GM23338 (cell line): ENCODE results near the gene TMEM92. TPM values are rescaled to one million over a fixed set of nuclear protein-coding genes. Genes with fewer than 3 reads are reported as not detected.

ENCODE experiments used
- ATAC-seq: fragments of 200-7000 bp; cut with Tn5 transposase; 3 replicates; pipeline ENCODE4 v1.9.1; 2020
- DNase-seq: peaks from one replicate; pipeline ENCODE4 v3.0.0-alpha.2; 2015; ENCODE audit warnings: low spot score
- H2AFZ ChIP-seq: fragments of 200-600 bp; sonication (generic); 2 replicates; pipeline ENCODE4 v1.8.0; 2016; ENCODE audit warnings: antibody characterized with exemption, mild to moderate bottlenecking, moderate library complexity
- H3F3A ChIP-seq: fragments of 200-600 bp; sonication (generic); replicated peaks from 2 replicates; pipeline ENCODE4 v1.8.0; 2017; ENCODE audit warnings: antibody characterized with exemption, mixed run types, low read depth
- H3K27ac ChIP-seq: fragments of 200-600 bp; sonication (generic); 2 replicates; pipeline ENCODE4 v1.6.1; 2016; ENCODE audit warnings: low read depth
- H3K27me3 ChIP-seq: fragments of 200-600 bp; sonication (generic); 2 replicates; pipeline ENCODE4 v1.8.0; 2016; ENCODE audit warnings: mild to moderate bottlenecking, mixed run types, moderate library complexity; ENCODE audit not compliant: insufficient read depth
- H3K36me3 ChIP-seq: fragments of 200-600 bp; sonication (generic); 2 replicates; pipeline ENCODE4 v1.8.0; 2016; ENCODE audit warnings: mild to moderate bottlenecking; ENCODE audit not compliant: insufficient read depth
- H3K4me1 ChIP-seq: fragments of 200-600 bp; sonication (generic); 2 replicates; pipeline ENCODE4 v1.8.0; 2016; ENCODE audit warnings: mild to moderate bottlenecking, moderate library complexity; ENCODE audit not compliant: insufficient read depth
- H3K4me2 ChIP-seq: fragments of 200-600 bp; sonication (generic); 2 replicates; pipeline ENCODE4 v1.7.1; 2017; ENCODE audit warnings: mixed run types
- H3K4me3 ChIP-seq: fragments of 200-600 bp; sonication (generic); 2 replicates; pipeline ENCODE4 v1.6.1; 2016; ENCODE audit warnings: mixed run types
- H3K79me2 ChIP-seq: fragments of 200-600 bp; sonication (generic); replicated peaks from 2 replicates; pipeline ENCODE4 v1.8.0; 2017; ENCODE audit warnings: mild to moderate bottlenecking; ENCODE audit not compliant: insufficient read depth
- H3K9me2 ChIP-seq: fragments of 200-600 bp; sonication (generic); 2 replicates; pipeline ENCODE4 v1.8.0; 2017; ENCODE audit not compliant: insufficient read depth
- H4K20me1 ChIP-seq: fragments of 200-600 bp; sonication (generic); replicated peaks from 2 replicates; pipeline ENCODE4 v1.8.0; 2017; ENCODE audit warnings: mild to moderate bottlenecking; ENCODE audit not compliant: insufficient read depth
- H3K27ac Mint-ChIP-seq: 2 replicates; pipeline ENCODE4 v1.8.0; 2020; ENCODE audit warnings: inconsistent platforms, mild to moderate bottlenecking, moderate library complexity, mixed read lengths
- H3K27me3 Mint-ChIP-seq: 3 replicates; pipeline ENCODE4 v1.8.0; 2022; ENCODE audit warnings: low read depth, mild to moderate bottlenecking, moderate library complexity, mixed read lengths, inconsistent platforms; ENCODE audit not compliant: insufficient read depth, poor library complexity
- H3K36me3 Mint-ChIP-seq: 3 replicates; pipeline ENCODE4 v1.8.0; 2021; ENCODE audit warnings: low read depth, mild to moderate bottlenecking, inconsistent platforms, moderate library complexity, mixed read lengths
- H3K4me1 Mint-ChIP-seq: 3 replicates; pipeline ENCODE4 v1.8.0; 2020; ENCODE audit warnings: mild to moderate bottlenecking, inconsistent platforms, mixed read lengths
- H3K4me3 Mint-ChIP-seq: 3 replicates; pipeline ENCODE4 v1.8.0; 2021; ENCODE audit warnings: moderate library complexity, mild to moderate bottlenecking, inconsistent platforms, mixed read lengths
- H3K9me3 Mint-ChIP-seq: 3 replicates; pipeline ENCODE4 v1.8.0; 2020; ENCODE audit warnings: moderate library complexity, mild to moderate bottlenecking, inconsistent platforms, mixed read lengths
- CREB1 ChIP-seq: fragments of 250-450 bp; sonication (Bioruptor Pico); IDR thresholded peaks from 2 replicates; pipeline ENCODE4 v1.5.0; 2020; ENCODE audit warnings: low read depth, mild to moderate bottlenecking, moderate library complexity
- CTCF ChIP-seq, 2 experiments: fragments of 200-600 bp in 1 of 2; sonication (generic) in 1 of 2; conservative IDR thresholded peaks; 2 replicates each; pipeline versions ENCODE4 v1.5.1 to v1.6.1; 2016 to 2017; ENCODE audit warnings: antibody characterized with exemption in 2 of 2, low read depth in 2 of 2, mild to moderate bottlenecking in 2 of 2, moderate library complexity in 1 of 2
- ETS1 ChIP-seq: IDR thresholded peaks from 2 replicates; pipeline ENCODE4 v1.6.1; 2016; ENCODE audit warnings: antibody characterized with exemption
- EZH2 ChIP-seq: fragments of 200-600 bp; sonication (generic); IDR thresholded peaks from one replicate; pipeline ENCODE4 v1.8.0; 2017; ENCODE audit warnings: antibody characterized with exemption, mild to moderate bottlenecking, low read depth; ENCODE audit not compliant: unreplicated experiment
- JUNB ChIP-seq: IDR thresholded peaks from one replicate; pipeline ENCODE4 v1.6.1; 2016; ENCODE audit warnings: antibody characterized with exemption; ENCODE audit not compliant: unreplicated experiment
- NANOG ChIP-seq: IDR thresholded peaks from 2 replicates; pipeline ENCODE4 v1.6.1; 2016; ENCODE audit warnings: antibody characterized with exemption, borderline replicate concordance
- POLR2AphosphoS5 ChIP-seq: IDR thresholded peaks from 2 replicates; pipeline ENCODE4 v1.6.1; 2016; ENCODE audit warnings: antibody characterized with exemption, low read depth
- REST ChIP-seq: IDR thresholded peaks from one replicate; pipeline ENCODE4 v1.6.1; 2018; ENCODE audit warnings: antibody characterized with exemption; ENCODE audit not compliant: unreplicated experiment
- STAT1 ChIP-seq: IDR thresholded peaks from one replicate; pipeline ENCODE4 v1.6.1; 2016; ENCODE audit warnings: antibody characterized with exemption; ENCODE audit not compliant: unreplicated experiment
- ZNF331 ChIP-seq: fragments of 250-450 bp; sonication (Bioruptor Pico); IDR thresholded peaks from 2 replicates; pipeline ENCODE4 v1.5.0; 2020; ENCODE audit warnings: low read depth, mild to moderate bottlenecking, moderate library complexity
- ZNF462 ChIP-seq: fragments of 250-450 bp; sonication (Bioruptor Pico); IDR thresholded peaks from 2 replicates; pipeline ENCODE4 v1.5.0; 2020; ENCODE audit warnings: mild to moderate bottlenecking, moderate library complexity
- polyA plus RNA-seq: library from polyadenylated mRNA; unstranded; fragments of >200 nt; fragmentation: Nextera tagmentation; extraction: Ambion mirVana; gene quantifications from 2 replicates; pipeline ENCODE4 v1.2.1, GENCODE V29; 2016
- total RNA-seq: library from RNA; depleted of rRNA; stranded (reverse); fragments of >200 nt; shearing (Covaris generic); gene quantifications from 2 replicates; pipeline ENCODE4 v1.2.3, GENCODE V29; 2014

TMEM92 gene
- total and polyA plus RNA-seq, 2 experiments from 2014 or later = 9.7 to 18.4 TPM

- Histone ChIP-seq H3K27me3 (no peaks in the 10 kb centered on the region), H3F3A (no peaks in the 10 kb centered on the region), H4K20me1 (no peaks in the 10 kb centered on the region), H3K79me2 (no peaks in the 10 kb centered on the region), H3K4me3 (no peak overlapping the region), H3K36me3 (no peaks in the 10 kb centered on the region), H3K4me2 (no peak overlapping the region), H3K4me1 (0 out of 2 replicates have a peak, but pooled peaks cover 8% of the 10 kb centered on the region), H2AFZ (no peak overlapping the region), H3K9me2 (0 out of 2 replicates have a peak, but pooled peaks cover 3% of the 10 kb centered on the region), H3K27ac (no peak overlapping the region)
- no peak for DNase-seq
- Mint-ChIP-seq H3K36me3 (no peaks in the 10 kb centered on the region), H3K9me3 (peaks cover 2% of the 10 kb centered on the region; the same call in 2 of the 3 replicates), H3K27me3 (peaks cover 10% of the 10 kb centered on the region), H3K27ac (no peak overlapping the region), H3K4me1 (peaks cover 15% of the 10 kb centered on the region), H3K4me3 (no peak overlapping the region)
- TF ChIP-seq ETS1 (no peak), EZH2 (no peak), CREB1 (CRISPR knock-in tag) (no peak), CTCF (conservative IDR thresholded peaks at IDR 0.05; ENCODE audit: low read depth in 2 of 2) (no peak), POLR2AphosphoS5 (no peak), ZNF331 (no peak), NANOG (no peak), ZNF462 (CRISPR knock-in tag) (no peak), STAT1 (no peak), REST (no peak), JUNB (no peak)
- no peak for ATAC-seq
These were observed 34.4 kb downstream of the TMEM92 start for GRCh38 chr17:50308666-50309065.
